Measurements from ENCODE around the gene FGD5.

GRCh38 chr3:14819671-14820070 is 909 bp downstream of the FGD5 start:
- TF ChIP-seq USF1 (IDR thresholded peaks at IDR 0.05; ENCODE audit: borderline replicate concordance, low read depth) = no peak
- no peak for TF ChIP-seq CTCF (IDR thresholded peaks at IDR 0.05)
- no peak for TF ChIP-seq POLR2AphosphoS5 (IDR thresholded peaks at IDR 0.05; ENCODE audit: low read depth, low read length)
- no peak for TF ChIP-seq EP300 (IDR thresholded peaks at IDR 0.05; ENCODE audit: borderline replicate concordance in 1 of 2, low read depth in 1 of 2, low read length in 1 of 2)

Measured in SK-N-SH (cell line).